HG03103 (cell line): Measurements from ENCODE around the gene TMEM87A.

Experiments used
- ATAC-seq: cut with Tn5 transposase; IDR thresholded peaks from one replicate; pipeline ENCODE4 v1.9.1; 2021; ENCODE audit warnings: low read depth; ENCODE audit not compliant: unreplicated experiment

Gene TMEM87A

DNA sequence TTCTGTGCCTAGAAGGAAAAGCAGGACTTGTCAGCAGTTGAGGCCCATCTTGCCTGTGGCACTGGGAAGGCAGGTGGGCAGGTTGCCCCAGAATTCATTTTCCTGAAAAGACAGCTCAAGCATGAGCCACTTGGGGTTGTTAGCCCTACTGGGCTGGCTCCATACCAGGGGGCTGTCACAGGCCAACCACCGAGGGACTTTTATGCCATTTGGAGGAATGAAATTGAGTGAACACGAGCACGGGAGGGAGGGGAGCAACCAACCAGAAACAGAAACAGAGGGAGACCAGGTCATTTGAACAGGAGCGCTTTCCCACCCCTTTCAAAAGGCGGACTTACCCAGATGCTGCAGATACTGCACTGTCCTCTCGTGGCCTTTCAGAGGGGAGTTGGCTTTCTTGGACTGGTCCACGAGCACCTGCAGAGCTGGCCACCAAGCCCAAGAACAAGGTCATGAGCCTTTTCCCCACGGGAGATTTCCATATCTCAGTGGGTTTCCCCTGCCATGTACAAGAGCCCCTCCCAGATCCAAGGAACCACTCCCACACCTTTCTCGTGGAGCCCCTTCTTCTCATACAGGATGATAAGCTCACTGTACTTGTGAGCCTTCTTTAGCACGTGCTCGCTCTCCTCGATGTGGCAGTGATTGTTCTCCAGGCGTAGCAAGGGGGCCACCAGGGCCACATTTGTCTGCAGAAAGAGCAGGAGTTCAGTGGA lies 106.8 kb downstream of the TMEM87A start:
- ATAC-seq: no peak

DNA sequence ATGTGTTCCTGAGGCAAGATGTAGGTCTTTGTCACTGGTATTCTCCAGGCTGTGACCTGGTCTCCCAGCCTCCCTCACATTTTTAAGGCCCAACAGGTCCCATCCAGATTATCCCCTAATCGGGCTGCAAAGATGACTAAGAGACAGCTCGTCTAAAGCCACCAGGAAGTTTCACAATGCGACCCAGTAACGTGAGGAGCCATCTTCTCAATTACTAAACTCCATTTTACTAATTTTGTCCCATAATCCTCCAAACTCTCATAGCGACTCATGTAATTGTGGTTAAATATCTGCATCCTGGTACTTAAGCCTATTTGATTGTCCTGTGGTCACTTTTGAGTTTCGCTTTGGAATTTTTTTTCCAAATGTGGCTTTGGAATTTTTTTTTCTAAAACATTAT lies 108.1 kb downstream of the TMEM87A start:
- no peak for ATAC-seq

GRCh38 chr15:42163947-42164550 lies 109.2 kb downstream of the TMEM87A start:
- ATAC-seq: no peak

GRCh38 chr15:42163291-42163690 lies 109.9 kb downstream of the TMEM87A start:
- no peak for ATAC-seq
